Stimulated activated effector memory CD8-positive, alpha-beta T cell treated with anti-CD3 and anti-CD28 coated beads, Interleukin-12 subunit alpha, Interleukin-12 subunit beta, amount 100 ng/mL, for 72 hours (primary cell): ENCODE data around the gene HPSE2.

ENCODE experiments used
- ATAC-seq: fragments of 150-1000 bp; cut with Tn5 transposase; 2 replicates; pipeline ENCODE4 v1.10.0; 2021
- DNase-seq, 2 donors: peaks; one replicate each; pipeline ENCODE4 v3.0.0; 2021 to 2022; ENCODE audit warnings: low spot score in 2 of 2
- H3K27ac Mint-ChIP-seq: one replicate; pipeline ENCODE4 v1.8.0; 2022; ENCODE audit warnings: mild to moderate bottlenecking, mixed read lengths
- H3K36me3 Mint-ChIP-seq: one replicate; pipeline ENCODE4 v1.8.0; 2022; ENCODE audit warnings: mild to moderate bottlenecking, mixed read lengths
- H3K4me1 Mint-ChIP-seq: one replicate; pipeline ENCODE4 v1.8.0; 2022; ENCODE audit warnings: mixed read lengths
- H3K4me3 Mint-ChIP-seq: one replicate; pipeline ENCODE4 v1.8.0; 2022; ENCODE audit warnings: mild to moderate bottlenecking, mixed read lengths
- H3K9me3 Mint-ChIP-seq: one replicate; pipeline ENCODE4 v1.8.0; 2022; ENCODE audit warnings: mixed read lengths

The HPSE2 gene

GRCh38 chr10:98885378-98885777 lies 350.3 kb downstream of the HPSE2 start:
- ATAC-seq = no peak
- no peak for DNase-seq
- H3K9me3 Mint-ChIP-seq = peaks cover 7% of the 10 kb centered on the region
- no peaks in the 10 kb centered on the region for H3K36me3 Mint-ChIP-seq
- no peak overlapping the region for H3K27ac Mint-ChIP-seq
- no peaks in the 10 kb centered on the region for H3K4me1 Mint-ChIP-seq
- H3K4me3 Mint-ChIP-seq = no peak overlapping the region

GRCh38 chr10:98881789-98882188 lies 353.9 kb downstream of the HPSE2 start:
- H3K4me3 Mint-ChIP-seq = no peak overlapping the region
- DNase-seq = no peak
- no peak overlapping the region for H3K27ac Mint-ChIP-seq
- H3K36me3 Mint-ChIP-seq = no peaks in the 10 kb centered on the region
- ATAC-seq = no peak
- H3K9me3 Mint-ChIP-seq = peaks cover 4% of the 10 kb centered on the region
- no peaks in the 10 kb centered on the region for H3K4me1 Mint-ChIP-seq

- H3K4me3 Mint-ChIP-seq = no peak overlapping the region
- H3K36me3 Mint-ChIP-seq = no peaks in the 10 kb centered on the region
- DNase-seq = no peak
- no peak overlapping the region for H3K27ac Mint-ChIP-seq
- H3K9me3 Mint-ChIP-seq = no peaks in the 10 kb centered on the region
- H3K4me1 Mint-ChIP-seq = no peaks in the 10 kb centered on the region
- no peak for ATAC-seq
These were observed 354.7 kb downstream of the HPSE2 start for GRCh38 chr10:98880971-98881370.

- H3K4me3 Mint-ChIP-seq = no peak overlapping the region
- no peaks in the 10 kb centered on the region for H3K9me3 Mint-ChIP-seq
- no peak for DNase-seq
- no peak overlapping the region for H3K27ac Mint-ChIP-seq
- no peak for ATAC-seq
- H3K4me1 Mint-ChIP-seq = no peaks in the 10 kb centered on the region
- no peaks in the 10 kb centered on the region for H3K36me3 Mint-ChIP-seq
These were observed 356.7 kb downstream of the HPSE2 start for GRCh38 chr10:98878921-98879320.

GRCh38 chr10:98878418-98878817 lies 357.2 kb downstream of the HPSE2 start:
- Mint-ChIP-seq H3K9me3 (no peaks in the 10 kb centered on the region), H3K27ac (no peak overlapping the region), H3K36me3 (no peaks in the 10 kb centered on the region), H3K4me3 (no peak overlapping the region), H3K4me1 (no peaks in the 10 kb centered on the region)
- DNase-seq = no peak
- no peak for ATAC-seq

GRCh38 chr10:98861962-98862361 lies 373.7 kb downstream of the HPSE2 start:
- no peak overlapping the region for H3K4me3 Mint-ChIP-seq
- peaks cover 4% of the 10 kb centered on the region for H3K9me3 Mint-ChIP-seq
- ATAC-seq (no peak), DNase-seq (no peak)
- no peak overlapping the region for H3K27ac Mint-ChIP-seq
- no peaks in the 10 kb centered on the region for H3K36me3 Mint-ChIP-seq
- H3K4me1 Mint-ChIP-seq = no peaks in the 10 kb centered on the region

GRCh38 chr10:98858525-98858924 lies 377.1 kb downstream of the HPSE2 start:
- Mint-ChIP-seq H3K4me3 (no peak overlapping the region), H3K27ac (no peak overlapping the region), H3K9me3 (no peaks in the 10 kb centered on the region), H3K36me3 (no peaks in the 10 kb centered on the region), H3K4me1 (no peaks in the 10 kb centered on the region)
- DNase-seq = no peak
- ATAC-seq = no peak

GRCh38 chr10:98855403-98856189 lies 380.1 kb downstream of the HPSE2 start:
- Mint-ChIP-seq H3K27ac (no peak overlapping the region), H3K9me3 (no peaks in the 10 kb centered on the region), H3K4me3 (no peak overlapping the region), H3K36me3 (no peaks in the 10 kb centered on the region), H3K4me1 (no peaks in the 10 kb centered on the region)
- ATAC-seq = no peak
- DNase-seq = no peak

GRCh38 chr10:98852686-98853085 lies 383.0 kb downstream of the HPSE2 start:
- Mint-ChIP-seq H3K4me1 (no peaks in the 10 kb centered on the region), H3K36me3 (no peaks in the 10 kb centered on the region), H3K9me3 (no peaks in the 10 kb centered on the region), H3K27ac (no peak overlapping the region), H3K4me3 (no peak overlapping the region)
- DNase-seq (no peak), ATAC-seq (no peak)

GRCh38 chr10:98848361-98848760 lies 387.3 kb downstream of the HPSE2 start:
- Mint-ChIP-seq H3K4me1 (no peaks in the 10 kb centered on the region), H3K36me3 (no peaks in the 10 kb centered on the region), H3K9me3 (no peaks in the 10 kb centered on the region), H3K4me3 (no peak overlapping the region), H3K27ac (no peak overlapping the region)
- ATAC-seq = no peak
- DNase-seq = no peak

- Mint-ChIP-seq H3K4me1 (no peaks in the 10 kb centered on the region), H3K36me3 (no peaks in the 10 kb centered on the region), H3K27ac (no peak overlapping the region), H3K4me3 (no peak overlapping the region), H3K9me3 (no peaks in the 10 kb centered on the region)
- no peak for DNase-seq
- no peak for ATAC-seq
These were observed 388.9 kb downstream of the HPSE2 start for GRCh38 chr10:98846787-98847186.

- no peak overlapping the region for H3K4me3 Mint-ChIP-seq
- no peaks in the 10 kb centered on the region for H3K36me3 Mint-ChIP-seq
- no peak overlapping the region for H3K27ac Mint-ChIP-seq
- no peaks in the 10 kb centered on the region for H3K9me3 Mint-ChIP-seq
- no peak for ATAC-seq
- no peak for DNase-seq
- no peaks in the 10 kb centered on the region for H3K4me1 Mint-ChIP-seq
These were observed 402.1 kb downstream of the HPSE2 start for GRCh38 chr10:98833542-98833941.

- Mint-ChIP-seq H3K4me1 (no peaks in the 10 kb centered on the region), H3K36me3 (no peaks in the 10 kb centered on the region), H3K27ac (no peak overlapping the region), H3K9me3 (no peaks in the 10 kb centered on the region), H3K4me3 (no peak overlapping the region)
- ATAC-seq (no peak), DNase-seq (no peak)
These were observed 402.9 kb downstream of the HPSE2 start for GRCh38 chr10:98832738-98833137.

- H3K4me1 Mint-ChIP-seq = no peaks in the 10 kb centered on the region
- no peak for DNase-seq
- H3K36me3 Mint-ChIP-seq = no peaks in the 10 kb centered on the region
- ATAC-seq = no peak
- no peak overlapping the region for H3K27ac Mint-ChIP-seq
- H3K9me3 Mint-ChIP-seq = no peaks in the 10 kb centered on the region
- no peak overlapping the region for H3K4me3 Mint-ChIP-seq
These were observed 403.5 kb downstream of the HPSE2 start for GRCh38 chr10:98832196-98832595.

- Mint-ChIP-seq H3K36me3 (no peaks in the 10 kb centered on the region), H3K4me3 (no peak overlapping the region), H3K9me3 (no peaks in the 10 kb centered on the region), H3K4me1 (no peaks in the 10 kb centered on the region), H3K27ac (no peak overlapping the region)
- DNase-seq = no peak
- no peak for ATAC-seq
These were observed 404.3 kb downstream of the HPSE2 start for GRCh38 chr10:98831391-98831790.

- Mint-ChIP-seq H3K9me3 (no peaks in the 10 kb centered on the region), H3K27ac (no peak overlapping the region)
These were observed 409.9 kb downstream of the HPSE2 start for GRCh38 chr10:98825741-98826140.

GRCh38 chr10:98817396-98817795 lies 418.3 kb downstream of the HPSE2 start:
- H3K4me1 Mint-ChIP-seq = no peaks in the 10 kb centered on the region
- no peak overlapping the region for H3K4me3 Mint-ChIP-seq
- no peaks in the 10 kb centered on the region for H3K9me3 Mint-ChIP-seq
- no peak overlapping the region for H3K27ac Mint-ChIP-seq
- H3K36me3 Mint-ChIP-seq = no peaks in the 10 kb centered on the region
- ATAC-seq (no peak), DNase-seq (no peak)

More at GRCh38 chr10:98825741-98826140, 409.9 kb downstream of the HPSE2 start:
- no peak for DNase-seq
- H3K4me3 Mint-ChIP-seq = no peak overlapping the region
- no peaks in the 10 kb centered on the region for H3K36me3 Mint-ChIP-seq
- H3K4me1 Mint-ChIP-seq = no peaks in the 10 kb centered on the region
- ATAC-seq = no peak
